ENCODE data around the gene HIRA.

DNA sequence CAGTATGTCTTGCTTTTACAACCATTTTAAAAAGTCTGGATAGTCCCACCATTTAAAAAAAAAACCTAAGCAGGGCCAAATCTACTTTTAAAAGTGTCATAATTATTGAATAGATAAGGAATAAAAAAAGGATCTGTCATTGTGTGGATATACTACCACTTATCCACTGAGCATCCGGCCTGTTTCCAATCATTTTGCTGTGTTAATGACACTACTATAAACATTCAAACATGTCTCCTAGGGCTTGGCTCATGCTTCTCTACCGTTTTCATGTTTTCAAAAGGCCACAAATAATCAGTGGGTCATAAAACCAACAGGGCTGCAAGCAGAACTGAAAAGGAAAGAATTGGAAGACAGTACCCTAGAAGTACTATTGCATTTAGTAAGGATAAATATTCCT is 28.5 kb upstream of the HIRA start:
- TF ChIP-seq, protein P1, sequence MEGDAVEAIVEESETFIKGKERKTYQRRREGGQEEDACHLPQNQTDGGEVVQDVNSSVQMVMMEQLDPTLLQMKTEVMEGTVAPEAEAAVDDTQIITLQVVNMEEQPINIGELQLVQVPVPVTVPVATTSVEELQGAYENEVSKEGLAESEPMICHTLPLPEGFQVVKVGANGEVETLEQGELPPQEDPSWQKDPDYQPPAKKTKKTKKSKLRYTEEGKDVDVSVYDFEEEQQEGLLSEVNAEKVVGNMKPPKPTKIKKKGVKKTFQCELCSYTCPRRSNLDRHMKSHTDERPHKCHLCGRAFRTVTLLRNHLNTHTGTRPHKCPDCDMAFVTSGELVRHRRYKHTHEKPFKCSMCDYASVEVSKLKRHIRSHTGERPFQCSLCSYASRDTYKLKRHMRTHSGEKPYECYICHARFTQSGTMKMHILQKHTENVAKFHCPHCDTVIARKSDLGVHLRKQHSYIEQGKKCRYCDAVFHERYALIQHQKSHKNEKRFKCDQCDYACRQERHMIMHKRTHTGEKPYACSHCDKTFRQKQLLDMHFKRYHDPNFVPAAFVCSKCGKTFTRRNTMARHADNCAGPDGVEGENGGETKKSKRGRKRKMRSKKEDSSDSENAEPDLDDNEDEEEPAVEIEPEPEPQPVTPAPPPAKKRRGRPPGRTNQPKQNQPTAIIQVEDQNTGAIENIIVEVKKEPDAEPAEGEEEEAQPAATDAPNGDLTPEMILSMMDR (IDR thresholded peaks at IDR 0.05; ENCODE audit: low read depth, low read length, poor library complexity, severe bottlenecking): no peak
- TF ChIP-seq EZH2phosphoT487 (IDR thresholded peaks at IDR 0.05; ENCODE audit: borderline replicate concordance, low read length): no peak

Data from DOHH2 (cell line).